AG04449 (cell line): ENCODE results near the gene FAM174C.

Experiments
- CTCF ChIA-PET: fragments of 350-600 bp; formaldehyde crosslinking; extraction: SDS; loops from one replicate; lab custom pipeline; 2021; ENCODE audit warnings: antibody characterized with exemption; lab: Yijun Ruan, JAX
- POLR2A ChIA-PET: fragments of 400-600, 350-600 bp; formaldehyde crosslinking; extraction: SDS; loops from one replicate; lab custom pipeline; 2020; ENCODE audit warnings: antibody characterized with exemption, inconsistent platforms; lab: Yijun Ruan, JAX
- DNase-seq: peaks from one replicate; pipeline ENCODE4 v3.0.0-alpha.2; 2010; ENCODE audit warnings: low read depth, low spot score
- H3K4me3 ChIP-seq: 2 replicates; pipeline ENCODE4 v1.5.1; 2011; ENCODE audit warnings: low read depth, mild to moderate bottlenecking, control low read depth, low read length
- CTCF ChIP-seq: IDR thresholded peaks from one replicate; pipeline ENCODE4 v1.5.1; 2011; ENCODE audit warnings: mild to moderate bottlenecking, moderate library complexity, low read length, control low read depth, inconsistent platforms; ENCODE audit not compliant: insufficient read depth; ENCODE audit errors: missing control alignments

The FAM174C gene

DNA sequence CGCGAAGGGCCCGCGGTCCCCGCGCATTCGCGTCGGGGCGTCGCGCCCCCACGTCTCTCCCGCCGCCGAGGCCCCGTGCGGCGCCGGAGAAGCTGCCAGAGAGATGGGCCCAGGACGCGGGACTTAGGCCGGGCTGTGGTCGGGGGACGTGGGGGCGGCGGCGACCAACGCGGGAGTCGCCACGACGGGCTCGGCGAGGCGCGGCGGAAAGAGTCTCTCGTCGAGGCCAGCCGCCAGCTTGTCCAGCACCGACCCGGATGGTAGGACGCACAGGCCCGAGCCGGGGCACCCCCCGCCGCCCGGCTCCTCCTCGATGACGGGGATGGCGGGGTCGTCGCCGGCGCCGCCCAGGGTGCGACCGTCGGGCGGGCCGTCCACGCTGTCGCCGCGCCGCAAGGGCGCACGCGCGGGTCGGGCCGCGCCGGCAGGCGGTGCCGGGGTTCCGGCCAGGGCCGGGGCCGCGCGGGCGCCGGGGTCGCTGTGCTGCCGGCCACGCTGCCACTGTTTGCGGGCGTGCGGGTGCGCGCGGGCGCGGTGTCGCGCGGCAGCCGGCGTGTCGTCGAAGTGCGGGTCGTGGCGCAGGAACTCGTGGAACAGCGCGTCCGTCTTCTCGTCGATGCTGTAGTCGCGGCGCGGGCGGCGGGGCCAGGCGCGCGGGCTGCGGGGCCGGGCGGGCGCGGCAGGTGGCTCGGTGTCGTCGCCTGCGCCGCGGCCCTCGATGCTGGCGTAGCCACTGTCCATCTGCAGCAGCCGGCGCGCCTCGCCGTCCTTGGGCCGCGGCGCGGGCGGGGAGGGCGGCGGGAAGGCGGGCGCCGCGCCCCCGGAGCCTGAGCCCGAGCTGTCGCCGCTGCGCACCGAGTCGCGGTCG lies 46.0 kb upstream of the FAM174C start:
- no peak for DNase-seq
- no peak for TF ChIP-seq CTCF
- no peak overlapping the region for H3K4me3 ChIP-seq
- POLR2A ChIA-PET: interaction anchor here (1.0 kb wide), 1 partner anchor 12 kb away, joined by 3 read pairs; no protein-coding TSS in a partner anchor
- CTCF ChIA-PET: interaction anchor here (1.2 kb wide), 1 partner anchor 13 kb away, joined by 3 read pairs; no protein-coding TSS in a partner anchor

GRCh38 chr19:1229924-1230782 lies 45.2 kb upstream of the FAM174C start:
- no peak for TF ChIP-seq CTCF
- CTCF ChIA-PET: interaction anchor here (1.2 kb wide), 1 partner anchor 13 kb away, joined by 3 read pairs; no protein-coding TSS in a partner anchor
- POLR2A ChIA-PET: interaction anchor here (1.0 kb wide), 1 partner anchor 13 kb away, joined by 3 read pairs; no protein-coding TSS in a partner anchor
- no peak for DNase-seq
- no peak overlapping the region for H3K4me3 ChIP-seq

DNA sequence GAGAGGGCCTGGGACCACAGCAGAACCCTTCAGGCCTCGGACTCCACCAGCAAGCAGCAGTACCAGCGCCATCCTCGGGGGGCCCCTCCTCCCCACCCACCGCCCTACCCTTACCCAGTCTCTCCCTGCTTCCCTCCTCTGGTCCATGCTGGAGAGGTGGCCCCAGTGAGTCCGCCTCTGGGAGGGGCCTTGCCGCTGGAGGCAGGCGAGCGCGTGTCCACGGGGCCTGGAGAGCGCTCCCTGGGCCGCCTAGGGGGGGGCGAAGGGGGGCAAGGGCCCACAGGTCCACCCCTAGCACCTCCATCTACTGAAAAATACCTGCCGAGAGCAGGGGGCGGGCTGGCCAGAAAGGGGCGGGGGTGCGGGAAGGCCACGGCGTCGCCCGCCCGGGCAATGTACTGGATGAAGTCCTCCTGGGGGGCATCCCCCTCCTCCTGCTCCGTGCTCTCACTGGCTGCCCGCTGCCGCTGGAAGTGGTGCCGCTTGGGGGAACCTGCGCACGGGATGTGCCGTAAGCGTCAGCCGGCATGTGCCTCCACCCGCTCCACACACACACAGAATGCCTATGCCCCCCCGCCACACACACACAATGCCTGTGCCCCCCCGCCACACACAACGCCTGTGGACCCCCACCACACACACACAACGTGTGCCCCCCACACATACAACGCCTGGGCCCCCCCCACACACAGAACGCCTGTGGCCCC lies 44.4 kb upstream of the FAM174C start:
- ChIA-PET POLR2A (no interaction called here), CTCF (no interaction called here)
- no peak for TF ChIP-seq CTCF
- no peak overlapping the region for H3K4me3 ChIP-seq
- no peak for DNase-seq

DNA sequence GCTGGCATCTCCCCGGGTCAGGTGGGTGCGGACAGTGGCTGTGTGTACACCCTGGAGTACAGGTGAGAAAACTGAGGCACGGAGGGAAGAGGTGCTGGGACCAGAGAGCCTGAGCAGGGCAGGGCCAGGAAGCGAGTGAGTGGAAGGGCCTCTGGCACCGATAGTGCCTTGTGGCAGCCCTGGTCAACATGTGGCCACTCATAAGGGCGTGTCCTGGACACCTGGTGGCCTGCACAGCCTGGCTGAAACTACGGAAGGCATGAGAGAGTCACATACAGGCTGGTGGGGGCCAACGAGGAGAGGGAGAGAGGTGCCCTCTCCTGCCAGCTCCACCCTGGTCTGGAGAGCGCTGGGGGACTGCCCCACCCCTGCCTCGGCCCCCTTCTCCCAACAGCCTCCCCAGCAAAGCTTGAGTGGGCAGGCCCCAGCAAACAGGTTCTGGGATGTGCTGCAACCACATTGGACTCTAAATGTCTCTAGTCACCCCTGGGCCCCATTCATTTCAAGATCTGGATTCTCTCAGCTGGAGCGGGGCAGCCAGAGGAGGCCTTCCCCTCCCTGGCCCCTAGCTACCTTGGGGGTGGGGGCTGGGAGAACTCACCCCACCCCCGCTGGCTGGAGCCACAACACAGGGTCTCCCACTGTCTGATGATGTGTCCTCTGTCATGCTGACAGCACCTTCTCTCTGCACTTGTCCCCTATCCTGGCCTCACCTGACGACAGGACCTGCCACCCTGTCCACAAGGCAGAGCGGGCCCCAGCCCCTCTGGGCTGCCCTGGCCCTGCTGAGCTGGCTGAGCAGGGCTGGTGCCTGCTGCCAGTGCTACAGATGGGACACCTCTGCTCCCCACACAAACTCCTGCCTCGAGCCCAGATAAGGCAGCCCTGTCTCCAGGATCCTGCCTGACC lies 43.3 kb upstream of the FAM174C start:
- ChIA-PET CTCF (interaction anchor here (1.0 to 1.5 kb wide), 3 partner anchors 11 to 35 kb away, joined by 4 to 5 read pairs (median 4); no protein-coding TSS in a partner anchor), POLR2A (interaction anchor here (0.9 kb wide), 1 partner anchor 34 kb away, joined by 3 read pairs; no protein-coding TSS in a partner anchor)
- H3K4me3 ChIP-seq: no peak overlapping the region
- TF ChIP-seq CTCF: no peak
- DNase-seq: no peak

DNA sequence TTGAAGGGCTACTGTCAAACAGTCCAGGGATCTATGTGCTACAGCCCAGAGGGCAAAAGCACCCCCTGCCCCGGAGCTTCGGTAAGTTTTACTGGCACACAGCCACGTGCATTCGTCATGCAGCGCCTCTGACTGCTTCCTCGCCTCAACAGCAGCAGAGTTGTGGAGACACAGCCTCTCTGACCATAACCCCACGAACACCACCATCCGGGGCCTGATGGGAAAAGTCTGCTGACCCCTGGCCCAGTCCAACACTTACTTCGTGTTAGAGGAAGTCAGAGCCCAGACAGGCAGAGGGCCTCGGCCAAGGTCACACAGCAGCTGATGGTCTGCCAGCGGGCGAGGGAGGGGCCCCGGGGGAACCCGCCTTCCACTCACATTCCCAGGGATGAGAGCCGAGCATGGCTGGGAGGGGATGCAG lies 42.7 kb upstream of the FAM174C start:
- DNase-seq: no peak
- no peak for TF ChIP-seq CTCF
- H3K4me3 ChIP-seq: no peak overlapping the region
- POLR2A ChIA-PET: interaction anchor here (0.9 kb wide), 1 partner anchor 33 kb away, joined by 3 read pairs; no protein-coding TSS in a partner anchor
- CTCF ChIA-PET: interaction anchor here (1.0 to 1.5 kb wide), 3 partner anchors 12 to 34 kb away, joined by 4 to 5 read pairs (median 4); no protein-coding TSS in a partner anchor
